Smooth muscle cell of the coronary artery (primary cell): ENCODE measurements around the gene UCKL1. TPM values are rescaled to one million over a fixed set of nuclear protein-coding genes. Genes with fewer than 3 reads are reported as not detected.

Experiments
- total RNA-seq: library from RNA; depleted of rRNA; stranded (reverse); fragments of >200 nt; gene quantifications from 2 replicates; pipeline ENCODE4 v1.2.3, GENCODE V29; 2014; ENCODE audit warnings: low replicate concordance

UCKL1 gene
- total RNA-seq, result 20.6 and 21.0 TPM in 2 replicates

GRCh38 chr20:63955827-63956663, at the start of gene UCKL1:
Gene UCKL1 (minus strand): TSS chr20:63956416. CDS start chr20:63956372, 44 bp downstream.

GRCh38 chr20:63980806-63981728, 24.9 kb upstream of the UCKL1 start, which contains the start of gene PRPF6:
Gene PRPF6 (plus strand): TSS chr20:63981132. CDS start chr20:63981246, 114 bp downstream.

GRCh38 chr20:63979557-63980316, 23.5 kb upstream of the UCKL1 start, which contains the start of gene SAMD10:
Gene SAMD10 (minus strand): TSS chr20:63979642. CDS start chr20:63979467, 175 bp downstream.

GRCh38 chr20:63969838-63970713, 13.9 kb upstream of the UCKL1 start, which contains the start of gene ZNF512B:
Gene ZNF512B (minus strand): TSS chr20:63969930. CDS start chr20:63967950, 1,980 bp downstream.

GRCh38 chr20:63894358-63895201, 61.6 kb downstream of the UCKL1 start, which contains the start of gene DNAJC5:
Gene DNAJC5 (plus strand): TSS chr20:63895126. CDS start chr20:63928346, 33,220 bp downstream.

Other genes with a start within 250 kb of the UCKL1 start
- 40.9 and 87.1 TPM in 2 replicates for gene ARFRP1, start 248.4 kb downstream of the UCKL1 start, total RNA-seq
- gene ZGPAT, start 248.4 kb downstream of the UCKL1 start, total RNA-seq, result 15.3 and 28.8 TPM in 2 replicates
- gene LIME1, start 219.8 kb downstream of the UCKL1 start, total RNA-seq, result 1.4 and 2.3 TPM in 2 replicates
- 12.9 TPM in 2 replicates for gene SLC2A4RG, start 216.6 kb downstream of the UCKL1 start, total RNA-seq
- 4.8 and 5.6 TPM in 2 replicates for gene ZBTB46, start 125.2 kb downstream of the UCKL1 start, total RNA-seq
- not detected in 2 replicates for gene ABHD16B, start 94.9 kb downstream of the UCKL1 start, total RNA-seq
- 84.7 and 110 TPM in 2 replicates for gene TPD52L2, start 91.1 kb downstream of the UCKL1 start, total RNA-seq
- 43.3 and 54.3 TPM in 2 replicates for gene DNAJC5, start 61.3 kb downstream of the UCKL1 start, total RNA-seq
- gene ZNF512B, start 13.5 kb upstream of the UCKL1 start, total RNA-seq, result 4.1 and 6.9 TPM in 2 replicates
- 0.23 and 0.45 TPM in 2 replicates for gene SAMD10, start 23.2 kb upstream of the UCKL1 start, total RNA-seq
- gene PRPF6, start 24.7 kb upstream of the UCKL1 start, total RNA-seq, result 61.0 and 84.8 TPM in 2 replicates
- 0.23 and 0.45 TPM in 2 replicates for gene C20orf204, start 79.8 kb upstream of the UCKL1 start, total RNA-seq
- gene SOX18, start 93.2 kb upstream of the UCKL1 start, total RNA-seq, result 0.08 and 0.12 TPM in 2 replicates
- gene TCEA2, start 106.8 kb upstream of the UCKL1 start, total RNA-seq, result 30.6 and 40.5 TPM in 2 replicates
- gene RGS19, start 123.1 kb upstream of the UCKL1 start, total RNA-seq, result 5.6 and 11.7 TPM in 2 replicates
- 1.5 and 2.3 TPM in 2 replicates for gene OPRL1, start 123.7 kb upstream of the UCKL1 start, total RNA-seq
- not detected in 2 replicates for gene LKAAEAR1, start 128.0 kb upstream of the UCKL1 start, total RNA-seq
- not detected in 2 replicates for gene NPBWR2, start 151.1 kb upstream of the UCKL1 start, total RNA-seq
- not detected in 2 replicates for gene MYT1, start 208.0 kb upstream of the UCKL1 start, total RNA-seq